Ovary (tissue), 3 donors: ENCODE measurements around the gene IL1RAP.

Experiments used
- EP300 ChIP-seq: sonication (generic); formaldehyde crosslinking; IDR thresholded peaks from one replicate; pipeline ENCODE4 v1.6.1; 2017; ENCODE audit warnings: antibody characterized with exemption
- POLR2A ChIP-seq: fragments of 450-650 bp; IDR thresholded peaks from one replicate; pipeline ENCODE4 v1.6.1; 2017; ENCODE audit warnings: antibody characterized with exemption, mild to moderate bottlenecking, moderate library complexity
- TF ChIP-seq, protein P1 (sequence below), 3 donors: fragments of 450-650 bp in 2 of 3; fragments of 200-600 bp in 1 of 3; IDR thresholded peaks; one replicate each; pipeline versions ENCODE4 v1.5.1 to v1.8.0; 2016 to 2022; ENCODE audit warnings: antibody characterized with exemption in 3 of 3, mild to moderate bottlenecking in 1 of 3
- donor health status: DM: no; HTN: no; CAD: no.

DNA sequence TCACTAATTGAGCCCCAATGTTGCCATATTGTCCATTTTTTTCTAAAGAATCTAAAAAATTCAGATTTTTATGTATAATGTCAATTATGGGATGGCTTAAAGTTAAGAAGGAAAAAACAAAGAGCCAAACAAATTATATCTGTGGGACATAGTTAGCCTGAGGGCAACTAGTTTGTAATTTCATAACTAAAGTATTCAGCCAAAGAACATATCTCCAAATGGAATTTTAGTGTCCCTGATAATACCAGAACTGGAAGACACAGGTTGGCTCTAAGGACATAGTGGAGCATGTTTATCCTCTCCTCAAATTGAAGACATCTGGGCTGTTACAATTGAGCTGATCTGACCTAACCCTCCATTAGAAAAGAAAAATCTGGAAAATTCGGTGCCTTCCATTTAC, 144.2 kb downstream of the IL1RAP start:
- TF ChIP-seq, protein P1, sequence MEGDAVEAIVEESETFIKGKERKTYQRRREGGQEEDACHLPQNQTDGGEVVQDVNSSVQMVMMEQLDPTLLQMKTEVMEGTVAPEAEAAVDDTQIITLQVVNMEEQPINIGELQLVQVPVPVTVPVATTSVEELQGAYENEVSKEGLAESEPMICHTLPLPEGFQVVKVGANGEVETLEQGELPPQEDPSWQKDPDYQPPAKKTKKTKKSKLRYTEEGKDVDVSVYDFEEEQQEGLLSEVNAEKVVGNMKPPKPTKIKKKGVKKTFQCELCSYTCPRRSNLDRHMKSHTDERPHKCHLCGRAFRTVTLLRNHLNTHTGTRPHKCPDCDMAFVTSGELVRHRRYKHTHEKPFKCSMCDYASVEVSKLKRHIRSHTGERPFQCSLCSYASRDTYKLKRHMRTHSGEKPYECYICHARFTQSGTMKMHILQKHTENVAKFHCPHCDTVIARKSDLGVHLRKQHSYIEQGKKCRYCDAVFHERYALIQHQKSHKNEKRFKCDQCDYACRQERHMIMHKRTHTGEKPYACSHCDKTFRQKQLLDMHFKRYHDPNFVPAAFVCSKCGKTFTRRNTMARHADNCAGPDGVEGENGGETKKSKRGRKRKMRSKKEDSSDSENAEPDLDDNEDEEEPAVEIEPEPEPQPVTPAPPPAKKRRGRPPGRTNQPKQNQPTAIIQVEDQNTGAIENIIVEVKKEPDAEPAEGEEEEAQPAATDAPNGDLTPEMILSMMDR (IDR thresholded peaks at IDR 0.05): no peak
- TF ChIP-seq POLR2A (no peak), EP300 (no peak)
